Stimulated activated CD8-positive, alpha-beta memory T cell treated with anti-CD3 and anti-CD28 coated beads, Interleukin-12 subunit alpha, Interleukin-12 subunit beta, amount 100 ng/mL, for 4 hours (primary cell): ENCODE data around the gene SEC24D.
"Not testable (repeated sequence)": the region's sequence is repeated elsewhere in the genome, so short reads cannot be mapped to it uniquely, and the experiment has no call there.

ENCODE experiments used
- DNase-seq: peaks from one replicate; pipeline ENCODE4 v3.0.0-alpha.2; 2020; ENCODE audit warnings: low read depth

SEC24D gene

GRCh38 chr4:118835571-118836300, at the start of gene SEC24D:
Gene SEC24D, minus strand, starts transcription at chr4:118836126. Its CDS starts 2,430 bp downstream, at chr4:118833696.
- peak; percentile 73 for DNase-seq

GRCh38 chr4:118884716-118885115, 48.8 kb upstream of the SEC24D start:
- no peak for DNase-seq

GRCh38 chr4:118883861-118884260, 47.9 kb upstream of the SEC24D start:
- DNase-seq, result no peak

GRCh38 chr4:118881512-118882146, 45.7 kb upstream of the SEC24D start:
- DNase-seq, result no peak

GRCh38 chr4:118879409-118879808, 43.5 kb upstream of the SEC24D start:
- DNase-seq, result no peak

GRCh38 chr4:118878507-118878906, 42.6 kb upstream of the SEC24D start:
- not testable (repeated sequence) for DNase-seq

GRCh38 chr4:118877797-118878196, 41.9 kb upstream of the SEC24D start:
- no peak for DNase-seq

GRCh38 chr4:118872181-118872580, 36.3 kb upstream of the SEC24D start:
- no peak for DNase-seq

GRCh38 chr4:118869808-118870342, 33.9 kb upstream of the SEC24D start:
- no peak for DNase-seq

- no peak for DNase-seq
Observed at GRCh38 chr4:118867311-118868067, 31.6 kb upstream of the SEC24D start.

- DNase-seq, result no peak
Observed at GRCh38 chr4:118866442-118866841, 30.5 kb upstream of the SEC24D start.

GRCh38 chr4:118865091-118865708, 29.3 kb upstream of the SEC24D start:
- no peak for DNase-seq

GRCh38 chr4:118858779-118859178, 22.9 kb upstream of the SEC24D start:
- DNase-seq, result no peak

- no peak for DNase-seq
Observed at GRCh38 chr4:118857760-118858159, 21.8 kb upstream of the SEC24D start.

- DNase-seq, result peak; percentile 6
Observed at GRCh38 chr4:118850488-118851173, 14.7 kb upstream of the SEC24D start.

GRCh38 chr4:118849867-118850487, 14.1 kb upstream of the SEC24D start:
- no peak for DNase-seq

- no peak for DNase-seq
Observed at GRCh38 chr4:118848901-118849300, 13.0 kb upstream of the SEC24D start.

- no peak for DNase-seq
Observed at GRCh38 chr4:118848242-118848641, 12.3 kb upstream of the SEC24D start.

GRCh38 chr4:118846979-118847378, 11.1 kb upstream of the SEC24D start:
- DNase-seq, result no peak

GRCh38 chr4:118845552-118846050, 9.7 kb upstream of the SEC24D start:
- no peak for DNase-seq

GRCh38 chr4:118843237-118843636, 7.3 kb upstream of the SEC24D start:
- no peak for DNase-seq
